ENCODE results near the gene MACROD2.

Gene MACROD2

DNA sequence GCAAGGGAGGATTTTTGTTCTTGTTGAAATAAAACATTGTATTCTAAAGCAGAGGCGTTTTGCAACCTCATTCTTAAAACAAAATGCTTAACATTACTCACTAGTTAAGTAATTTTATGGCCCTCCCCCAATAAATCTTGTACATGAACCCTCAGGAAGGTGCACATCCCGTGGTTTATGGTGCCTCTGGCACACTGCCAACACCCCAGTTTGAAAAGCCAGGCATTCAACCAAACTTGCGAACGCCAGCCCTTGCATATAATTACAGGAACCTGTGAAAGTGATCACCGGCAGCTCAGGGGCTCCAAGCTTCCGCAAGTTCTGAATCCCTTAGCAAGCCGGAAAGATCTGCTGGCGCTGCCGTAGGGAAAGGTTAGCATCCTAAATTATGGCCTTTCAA, 1451.1 kb downstream of the MACROD2 start:
- DNase-seq (ENCODE audit: low spot score): no peak

GRCh38 chr20:15447549-15447948, 1452.2 kb downstream of the MACROD2 start:
- DNase-seq (ENCODE audit: low spot score): no peak

DNA sequence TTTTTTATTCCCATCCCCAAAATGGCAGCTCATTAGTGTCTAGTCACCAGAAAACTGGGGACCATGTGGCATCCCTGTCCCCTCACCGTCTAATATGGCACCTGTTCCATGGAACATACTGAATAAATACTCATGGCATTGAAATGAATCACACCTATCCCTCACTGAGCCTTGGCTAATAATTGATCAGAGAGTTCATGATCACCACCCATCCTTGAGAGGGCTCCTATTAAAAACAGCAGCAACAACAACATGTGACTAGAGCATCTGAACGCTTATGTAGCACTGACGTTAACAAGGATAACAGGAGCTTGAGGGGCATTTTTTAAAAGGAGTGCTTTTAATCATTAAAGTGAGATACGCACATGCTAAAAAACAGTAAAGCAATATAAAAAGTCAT, 1453.7 kb downstream of the MACROD2 start:
- no peak for DNase-seq (ENCODE audit: low spot score)

- DNase-seq (ENCODE audit: low spot score): no peak
Measured at GRCh38 chr20:15451241-15451640, 1455.9 kb downstream of the MACROD2 start.

DNA sequence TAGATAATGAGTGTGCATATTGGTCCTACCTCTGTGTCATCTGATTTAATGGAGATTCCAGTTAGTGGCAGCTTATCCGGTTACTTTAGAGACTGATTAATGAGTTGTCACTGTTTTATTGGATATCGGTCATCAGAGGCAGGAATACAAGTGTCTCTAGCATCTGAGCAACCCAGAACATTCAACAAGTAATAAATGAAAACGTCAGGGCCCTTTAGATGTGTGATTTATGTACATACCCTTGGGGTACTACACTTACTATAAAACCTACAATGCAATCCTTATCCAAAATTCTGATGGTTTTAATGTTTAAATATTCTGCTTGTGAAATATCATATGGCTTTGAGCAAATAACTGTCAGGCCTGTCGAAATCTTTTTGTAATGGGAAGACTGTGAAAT, 1460.0 kb downstream of the MACROD2 start:
- no peak for DNase-seq (ENCODE audit: low spot score)

GRCh38 chr20:15461938-15462337, 1466.6 kb downstream of the MACROD2 start:
- no peak for DNase-seq (ENCODE audit: low spot score)

DNA sequence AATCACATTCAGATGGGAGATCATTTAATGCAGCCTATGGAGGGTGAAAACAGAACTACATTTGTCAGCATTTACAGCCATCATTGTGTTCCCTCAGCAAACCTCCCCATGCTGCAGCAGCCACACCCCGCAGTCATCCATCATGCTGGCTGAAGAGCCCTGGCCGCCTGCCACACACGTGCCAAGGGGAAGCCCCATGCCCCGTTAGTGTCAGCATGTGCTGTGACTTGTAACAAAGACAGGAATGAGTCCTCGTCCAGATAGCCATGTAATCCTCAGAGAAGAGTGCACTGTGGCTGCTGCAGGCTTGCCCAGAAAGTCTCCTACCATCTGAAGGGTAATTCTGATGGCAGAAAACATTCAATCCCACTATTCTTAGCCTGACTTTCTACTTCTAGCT, 1480.2 kb downstream of the MACROD2 start:
- no peak for DNase-seq (ENCODE audit: low spot score)

- DNase-seq (ENCODE audit: low spot score): no peak
Measured at GRCh38 chr20:15476186-15476585, 1480.9 kb downstream of the MACROD2 start.

GRCh38 chr20:15476781-15477180, 1481.5 kb downstream of the MACROD2 start:
- DNase-seq (ENCODE audit: low spot score): no peak

DNA sequence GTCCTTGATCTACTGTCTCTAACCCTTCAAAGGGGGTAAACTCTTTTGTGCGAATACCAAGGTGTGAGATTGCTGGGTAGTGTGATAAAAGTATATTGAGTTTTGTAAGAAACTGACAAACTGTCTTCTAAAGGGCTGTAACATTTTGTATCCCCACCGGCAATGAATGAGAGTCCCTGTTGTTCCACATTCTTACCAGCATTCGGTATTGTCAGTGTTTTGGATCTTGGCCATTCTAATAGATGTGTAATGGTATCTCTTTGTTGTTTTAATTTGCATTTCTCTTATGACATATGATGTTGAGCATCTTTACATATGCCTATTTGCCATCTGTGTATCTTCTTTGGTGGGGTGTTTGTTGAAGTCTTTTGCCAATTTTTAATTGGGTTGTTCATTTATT, 1487.2 kb downstream of the MACROD2 start:
- DNase-seq (ENCODE audit: low spot score): no peak

DNA sequence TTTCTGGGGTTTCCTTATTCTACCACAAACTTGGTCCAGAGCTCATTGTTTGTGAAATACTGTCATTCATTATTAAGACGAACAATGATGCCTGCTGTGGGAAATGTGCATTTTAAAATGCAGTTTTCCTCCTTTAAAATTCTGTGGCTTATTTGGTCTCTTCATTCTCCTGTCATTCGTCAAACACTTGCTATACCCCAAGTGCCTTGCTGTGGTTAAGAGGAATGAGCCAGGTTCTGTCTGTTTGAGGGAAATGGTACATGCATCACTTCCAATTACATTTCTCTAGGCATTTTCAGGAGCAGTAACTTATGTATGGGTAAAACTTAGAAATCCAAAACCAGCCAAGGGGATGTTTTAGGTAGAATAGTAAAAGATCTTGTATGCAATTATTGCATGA, 1490.2 kb downstream of the MACROD2 start:
- no peak for DNase-seq (ENCODE audit: low spot score)

- no peak for DNase-seq (ENCODE audit: low spot score)
Measured at GRCh38 chr20:15487030-15487429, 1491.7 kb downstream of the MACROD2 start.

GRCh38 chr20:15487682-15488081, 1492.4 kb downstream of the MACROD2 start:
- DNase-seq (ENCODE audit: low spot score): no peak

GRCh38 chr20:15491575-15491974, 1496.3 kb downstream of the MACROD2 start:
- DNase-seq (ENCODE audit: low spot score): no peak

DNA sequence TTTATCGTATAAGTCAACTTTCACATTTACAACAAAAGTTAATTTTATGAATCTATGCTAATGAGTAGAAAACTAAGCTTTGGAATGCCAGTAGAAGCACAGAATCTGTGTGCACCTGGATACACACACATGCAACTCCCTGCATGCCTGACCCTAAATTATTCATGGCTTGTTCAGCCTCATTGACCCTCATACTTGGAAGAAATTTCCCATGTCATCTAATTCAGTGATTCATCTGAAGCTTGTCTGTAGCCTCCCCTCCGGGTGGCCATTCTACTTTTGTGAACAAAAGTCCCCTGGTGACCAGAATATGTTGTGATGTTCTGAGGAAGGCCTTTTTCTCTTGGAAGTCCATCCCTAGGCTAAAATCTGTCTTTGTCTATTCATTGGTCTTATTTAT, 1499.5 kb downstream of the MACROD2 start:
- no peak for DNase-seq (ENCODE audit: low spot score)

DNA sequence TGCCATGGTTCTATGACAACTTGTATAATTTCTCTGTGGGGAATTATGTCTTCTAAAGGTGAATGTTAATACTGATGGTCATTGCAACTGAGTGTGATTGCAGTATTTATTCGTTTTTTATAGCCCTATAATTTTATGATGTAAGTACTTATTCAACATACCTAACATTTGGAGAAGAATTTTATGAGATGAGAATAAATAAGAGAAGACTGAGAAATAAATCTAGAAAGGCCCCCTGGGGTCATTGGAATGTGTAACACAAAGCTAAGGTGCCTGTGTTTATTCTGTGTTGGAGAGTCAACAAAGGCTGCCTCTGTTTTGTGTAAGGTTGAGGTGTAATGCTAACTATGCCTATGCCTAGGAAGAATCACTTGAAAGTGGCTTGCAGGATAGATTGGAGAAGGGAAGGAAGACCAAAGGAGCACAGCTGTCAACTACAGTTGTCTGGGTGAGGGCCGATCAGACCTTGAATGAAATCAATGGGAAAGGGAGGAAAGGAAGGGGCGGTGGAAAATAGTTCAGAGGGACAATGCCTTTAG, 1501.3 kb downstream of the MACROD2 start:
- no peak for DNase-seq (ENCODE audit: low spot score)

- DNase-seq (ENCODE audit: low spot score): no peak
Measured at GRCh38 chr20:15498926-15499325, 1503.6 kb downstream of the MACROD2 start.

DNA sequence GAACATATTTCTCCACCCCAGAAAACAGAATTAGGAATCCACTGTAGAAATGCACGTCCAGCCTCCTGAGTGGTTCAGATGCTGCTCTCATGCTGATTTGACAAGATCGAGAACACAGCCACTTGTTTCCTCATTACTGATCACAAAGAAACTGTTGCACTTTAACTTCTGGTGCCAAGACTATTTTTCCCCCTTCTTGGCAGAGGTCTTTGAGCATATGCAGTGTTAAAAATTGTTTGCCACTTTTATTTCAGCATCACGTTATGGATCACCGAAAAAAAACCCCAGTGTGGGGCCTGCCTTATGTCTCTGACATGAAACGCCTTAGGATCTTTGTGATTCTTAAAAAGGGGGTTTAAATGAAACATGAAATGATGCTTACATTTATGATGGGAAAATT, 1511.0 kb downstream of the MACROD2 start:
- no peak for DNase-seq (ENCODE audit: low spot score)

DNA sequence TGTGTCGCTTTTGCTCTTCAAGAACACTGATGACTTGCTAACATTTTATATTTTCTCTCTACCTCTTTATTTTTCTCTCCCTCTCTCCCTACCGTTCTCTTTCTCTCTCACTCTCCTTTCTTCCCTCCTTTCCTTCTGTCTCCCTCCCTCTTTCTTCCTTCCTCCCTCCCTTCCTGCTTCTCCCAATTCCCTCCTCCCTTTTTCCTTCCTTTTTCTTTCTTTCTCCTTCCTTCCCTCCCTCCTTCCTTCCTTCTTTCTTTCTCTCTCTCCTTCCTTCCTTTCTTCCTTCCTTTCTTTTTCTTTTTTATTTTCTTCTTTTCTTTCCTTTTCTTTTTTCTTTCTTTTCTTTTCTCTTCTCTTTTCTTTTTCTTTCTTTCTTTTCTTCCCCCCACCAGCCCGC, 1511.8 kb downstream of the MACROD2 start:
- DNase-seq (ENCODE audit: low spot score): no peak

GRCh38 chr20:15511551-15511950, 1516.2 kb downstream of the MACROD2 start:
- DNase-seq (ENCODE audit: low spot score): no peak

- no peak for DNase-seq (ENCODE audit: low spot score)
Measured at GRCh38 chr20:15512916-15513315, 1517.6 kb downstream of the MACROD2 start.

GRCh38 chr20:15515691-15516090, 1520.4 kb downstream of the MACROD2 start:
- no peak for DNase-seq (ENCODE audit: low spot score)

DNA sequence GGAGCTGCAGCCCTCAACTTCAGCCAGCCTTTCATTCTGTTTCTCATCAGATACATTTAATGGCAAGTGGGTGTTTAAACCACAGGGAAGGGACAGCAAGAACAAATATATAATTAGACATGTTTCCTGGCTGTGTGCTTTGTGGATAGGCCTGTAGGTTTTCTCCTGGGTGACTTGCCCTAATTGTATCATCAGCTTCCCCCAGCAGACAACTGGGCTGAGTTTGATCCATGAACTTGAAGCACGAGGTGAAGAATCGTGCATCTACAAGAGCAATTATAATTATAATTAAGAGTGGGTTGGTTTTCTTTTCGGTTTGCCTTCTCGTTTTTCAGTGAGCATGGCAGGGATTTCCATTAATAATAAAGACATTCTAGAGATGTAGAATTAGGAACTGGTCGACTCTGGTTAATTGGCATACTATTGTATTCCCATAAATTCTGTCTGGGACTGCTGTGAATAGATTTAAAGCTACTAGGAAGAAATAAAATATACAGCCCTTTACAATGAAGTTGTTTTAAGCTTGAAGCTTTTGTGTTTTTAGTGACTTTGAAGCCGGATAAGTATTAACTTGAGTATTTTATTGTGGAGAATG, 1525.7 kb downstream of the MACROD2 start:
- no peak for DNase-seq (ENCODE audit: low spot score)

GRCh38 chr20:15523400-15523799, 1528.1 kb downstream of the MACROD2 start:
- DNase-seq (ENCODE audit: low spot score): no peak
